Activated T-cell treated with anti-CD3 and anti-CD28 coated beads, Interleukin-2, amount 50 U/mL, for 72 hours (primary cell): ENCODE results near the gene KBTBD4. TPM values are rescaled to one million over a fixed set of nuclear protein-coding genes. Genes with fewer than 3 reads are reported as not detected.

Source experiments
- ATAC-seq, 2 donors: fragments of 150-1000 bp; cut with Tn5 transposase; replicated peaks in 1 of 2; 2 replicates each; pipeline ENCODE4 v1.10.0; 2021; ENCODE audit warnings: moderate library complexity in 2 of 2, mild to moderate bottlenecking in 1 of 2
- DNase-seq, 2 donors: peaks; one replicate each; pipeline ENCODE4 v3.0.0; 2021 to 2022; ENCODE audit warnings: mixed read lengths in 1 of 2
- H3K27ac Mint-ChIP-seq: one replicate; pipeline ENCODE4 v1.8.0; 2022; ENCODE audit warnings: mild to moderate bottlenecking, moderate library complexity, mixed read lengths
- H3K27me3 Mint-ChIP-seq: one replicate; pipeline ENCODE4 v1.8.0; 2022; ENCODE audit warnings: low read depth, mixed read lengths
- H3K36me3 Mint-ChIP-seq, 2 donors: one replicate each; pipeline ENCODE4 v1.8.0; 2022; ENCODE audit warnings: mixed read lengths in 2 of 2, mild to moderate bottlenecking in 1 of 2; ENCODE audit not compliant: insufficient read depth in 2 of 2
- H3K4me1 Mint-ChIP-seq: one replicate; pipeline ENCODE4 v1.8.0; 2022; ENCODE audit warnings: low read depth, mixed read lengths
- H3K4me3 Mint-ChIP-seq, 2 donors: one replicate each; pipeline ENCODE4 v1.8.0; 2022; ENCODE audit warnings: mild to moderate bottlenecking in 2 of 2, mixed read lengths in 2 of 2, moderate library complexity in 2 of 2
- H3K9me3 Mint-ChIP-seq, 2 donors: one replicate each; pipeline ENCODE4 v1.8.0; 2022; ENCODE audit warnings: mixed read lengths in 2 of 2
- total RNA-seq, 2 donors: library from RNA; stranded (reverse); gene quantifications; one replicate each; pipeline ENCODE4 v1.2.3, GENCODE V29; 2022

Gene KBTBD4
- total RNA-seq, 2 donors from 2014 or later = 17.2 to 18.6 TPM

GRCh38 chr11:47599902-47600301 lies 21.1 kb upstream of the KBTBD4 start:
- ATAC-seq (no peak), DNase-seq (no peak)
- Mint-ChIP-seq H3K4me3 (no peak overlapping the region), H3K27me3 (peaks cover 13% of the 10 kb centered on the region), H3K9me3 (no peaks in the 10 kb centered on the region), H3K36me3 (no peaks in the 10 kb centered on the region), H3K4me1 (no peaks in the 10 kb centered on the region), H3K27ac (no peak overlapping the region)

- Mint-ChIP-seq H3K27me3 (peaks cover 44% of the 10 kb centered on the region), H3K27ac (no peak overlapping the region), H3K4me1 (peaks cover 10% of the 10 kb centered on the region), H3K4me3 (no peak overlapping the region), H3K9me3 (no peaks in the 10 kb centered on the region), H3K36me3 (no peaks in the 10 kb centered on the region)
- ATAC-seq (no peak), DNase-seq (no peak)
Observed at GRCh38 chr11:47595967-47596366, 17.2 kb upstream of the KBTBD4 start.

GRCh38 chr11:47595029-47595428 lies 16.3 kb upstream of the KBTBD4 start:
- DNase-seq (no peak), ATAC-seq (peak; percentile 12 to 20)
- Mint-ChIP-seq H3K4me3 (no peak overlapping the region), H3K27me3 (peaks cover 44% of the 10 kb centered on the region), H3K9me3 (no peaks in the 10 kb centered on the region), H3K36me3 (no peaks in the 10 kb centered on the region), H3K4me1 (peaks cover 10% of the 10 kb centered on the region), H3K27ac (no peak overlapping the region)

- Mint-ChIP-seq H3K27ac (no peak within 1 kb of the TSS), H3K4me1 (peaks cover 10% of the 10 kb centered on the region), H3K9me3 (no peaks in the 10 kb centered on the region), H3K36me3 (no peaks in the 10 kb centered on the region), H3K27me3 (peaks cover 44% of the 10 kb centered on the region), H3K4me3 (peak within 1 kb of the TSS; percentile 34 to 43)
- no peak for DNase-seq
- no peak for ATAC-seq
Observed at GRCh38 chr11:47593934-47594855, 15.4 kb upstream of the KBTBD4 start, which contains the start of gene C1QTNF4. Gene C1QTNF4, minus strand, starts transcription at chr11:47594411. Its CDS starts 3,601 bp downstream, at chr11:47590810.

GRCh38 chr11:47593492-47593933 lies 14.7 kb upstream of the KBTBD4 start:
- peaks cover 10% of the 10 kb centered on the region for H3K4me1 Mint-ChIP-seq
- ATAC-seq (no peak), DNase-seq (no peak)
- H3K9me3 Mint-ChIP-seq = no peaks in the 10 kb centered on the region
- H3K27ac Mint-ChIP-seq = no peak overlapping the region
- no peaks in the 10 kb centered on the region for H3K36me3 Mint-ChIP-seq
- H3K27me3 Mint-ChIP-seq = peaks cover 44% of the 10 kb centered on the region
- H3K4me3 Mint-ChIP-seq = peak overlapping the region; percentile 34 to 43

- H3K9me3 Mint-ChIP-seq = no peaks in the 10 kb centered on the region
- H3K27me3 Mint-ChIP-seq = peaks cover 44% of the 10 kb centered on the region
- no peak overlapping the region for H3K27ac Mint-ChIP-seq
- no peak for ATAC-seq
- H3K36me3 Mint-ChIP-seq = no peaks in the 10 kb centered on the region
- peaks cover 10% of the 10 kb centered on the region for H3K4me1 Mint-ChIP-seq
- DNase-seq = no peak
- H3K4me3 Mint-ChIP-seq = no peak overlapping the region
Observed at GRCh38 chr11:47592970-47593369, 14.2 kb upstream of the KBTBD4 start.

- Mint-ChIP-seq H3K4me1 (peaks cover 10% of the 10 kb centered on the region), H3K36me3 (no peaks in the 10 kb centered on the region), H3K27ac (no peak overlapping the region), H3K4me3 (no peak overlapping the region), H3K27me3 (peaks cover 44% of the 10 kb centered on the region), H3K9me3 (no peaks in the 10 kb centered on the region)
- DNase-seq (no peak), ATAC-seq (no peak)
Observed at GRCh38 chr11:47592251-47592650, 13.5 kb upstream of the KBTBD4 start.

- DNase-seq (no peak), ATAC-seq (no peak)
- no peak overlapping the region for H3K4me3 Mint-ChIP-seq
- H3K4me1 Mint-ChIP-seq = peaks cover 10% of the 10 kb centered on the region
- no peaks in the 10 kb centered on the region for H3K9me3 Mint-ChIP-seq
- H3K27ac Mint-ChIP-seq = no peak overlapping the region
- no peaks in the 10 kb centered on the region for H3K36me3 Mint-ChIP-seq
- peaks cover 44% of the 10 kb centered on the region for H3K27me3 Mint-ChIP-seq
Observed at GRCh38 chr11:47591764-47592163, 13.0 kb upstream of the KBTBD4 start.

GRCh38 chr11:47589977-47590861 lies 11.4 kb upstream of the KBTBD4 start:
- peaks cover 34% of the 10 kb centered on the region for H3K27me3 Mint-ChIP-seq
- no peak for DNase-seq
- H3K4me3 Mint-ChIP-seq = no peak overlapping the region
- no peaks in the 10 kb centered on the region for H3K9me3 Mint-ChIP-seq
- no peak overlapping the region for H3K27ac Mint-ChIP-seq
- H3K4me1 Mint-ChIP-seq = peaks cover 10% of the 10 kb centered on the region
- no peak for ATAC-seq
- peaks cover 0 to 2% of the 10 kb centered on the region in 2 donors for H3K36me3 Mint-ChIP-seq

GRCh38 chr11:47589584-47589976 lies 10.8 kb upstream of the KBTBD4 start:
- H3K36me3 Mint-ChIP-seq = peaks cover 0 to 4% of the 10 kb centered on the region in 2 donors
- no peak for ATAC-seq
- H3K9me3 Mint-ChIP-seq = no peaks in the 10 kb centered on the region
- peaks cover 27% of the 10 kb centered on the region for H3K27me3 Mint-ChIP-seq
- no peak overlapping the region for H3K4me3 Mint-ChIP-seq
- peaks cover 10% of the 10 kb centered on the region for H3K4me1 Mint-ChIP-seq
- no peak overlapping the region for H3K27ac Mint-ChIP-seq
- no peak for DNase-seq

- Mint-ChIP-seq H3K36me3 (peaks cover 2 to 7% of the 10 kb centered on the region in 2 donors), H3K4me3 (no peak overlapping the region), H3K27me3 (peaks cover 23% of the 10 kb centered on the region), H3K4me1 (peaks cover 10% of the 10 kb centered on the region), H3K27ac (no peak overlapping the region), H3K9me3 (no peaks in the 10 kb centered on the region)
- DNase-seq = no peak
- ATAC-seq = no peak
Observed at GRCh38 chr11:47589118-47589517, 10.3 kb upstream of the KBTBD4 start.

GRCh38 chr11:47587723-47588326 lies 9.1 kb upstream of the KBTBD4 start:
- no peaks in the 10 kb centered on the region for H3K9me3 Mint-ChIP-seq
- no peak overlapping the region for H3K27ac Mint-ChIP-seq
- ATAC-seq (peak in 1 of 2 donors; percentile 6), DNase-seq (no peak)
- no peak overlapping the region for H3K4me3 Mint-ChIP-seq
- H3K4me1 Mint-ChIP-seq = peaks cover 5% of the 10 kb centered on the region
- H3K27me3 Mint-ChIP-seq = peaks cover 10% of the 10 kb centered on the region
- H3K36me3 Mint-ChIP-seq = peaks cover 4 to 13% of the 10 kb centered on the region in 2 donors
